H9 (cell line): ENCODE data around the gene NBEA. TPM values are rescaled to one million over a fixed set of nuclear protein-coding genes. Genes with fewer than 3 reads are reported as not detected.

Experiments used
- DNase-seq: peaks from one replicate; pipeline ENCODE4 v3.0.0-alpha.2; 2017
- H2AFZ ChIP-seq: one replicate; pipeline ENCODE4 v1.6.1; 2013; ENCODE audit warnings: mild to moderate bottlenecking, low read length, control low read depth, moderate library complexity
- H2AK5ac ChIP-seq: 2 replicates; pipeline ENCODE4 v1.6.1; 2013; ENCODE audit warnings: low read length, control low read depth, mixed read lengths; ENCODE audit not compliant: insufficient read length
- H2BK120ac ChIP-seq: one replicate; pipeline ENCODE4 v1.6.1; 2013; ENCODE audit warnings: low read depth, mild to moderate bottlenecking, low read length, control low read depth, inconsistent platforms; ENCODE audit not compliant: poor library complexity, severe bottlenecking
- H2BK12ac ChIP-seq: 2 replicates; pipeline ENCODE4 v1.6.1; 2013; ENCODE audit warnings: low read length, control low read depth, mixed read lengths, low read depth; ENCODE audit not compliant: insufficient read length
- H2BK15ac ChIP-seq: 2 replicates; pipeline ENCODE4 v1.6.1; 2013; ENCODE audit warnings: low read depth, low read length, control low read depth
- H2BK20ac ChIP-seq: one replicate; pipeline ENCODE4 v1.6.1; 2013; ENCODE audit warnings: low read depth, mild to moderate bottlenecking, low read length, control low read depth, inconsistent platforms; ENCODE audit not compliant: poor library complexity, severe bottlenecking
- H2BK5ac ChIP-seq: 2 replicates; pipeline ENCODE4 v1.6.1; 2013; ENCODE audit warnings: low read length, control low read depth, mixed read lengths; ENCODE audit not compliant: insufficient read length
- H3K14ac ChIP-seq: 2 replicates; pipeline ENCODE4 v1.6.1; 2013; ENCODE audit warnings: low read length, control low read depth; ENCODE audit not compliant: insufficient read depth
- H3K18ac ChIP-seq: 2 replicates; pipeline ENCODE4 v1.6.1; 2013; ENCODE audit warnings: low read depth, mild to moderate bottlenecking, mixed read lengths, low read length, control low read depth; ENCODE audit not compliant: insufficient read length
- H3K23ac ChIP-seq: 2 replicates; pipeline ENCODE4 v1.6.1; 2013; ENCODE audit warnings: low read length, control low read depth, mixed read lengths, low read depth; ENCODE audit not compliant: insufficient read length
- H3K23me2 ChIP-seq: 2 replicates; pipeline ENCODE4 v1.6.1; 2013; ENCODE audit warnings: low read depth, mild to moderate bottlenecking, mixed read lengths, low read length, control low read depth; ENCODE audit not compliant: insufficient read length, poor library complexity, severe bottlenecking
- H3K27ac ChIP-seq: 2 replicates; pipeline ENCODE4 v1.5.1; 2013; ENCODE audit warnings: low read length, control low read depth, mixed read lengths, low read depth; ENCODE audit not compliant: insufficient read length
- H3K27me3 ChIP-seq: 2 replicates; pipeline ENCODE4 v1.6.1; 2013; ENCODE audit warnings: low read length, control low read depth, inconsistent platforms; ENCODE audit not compliant: insufficient read depth
- H3K4ac ChIP-seq: 2 replicates; pipeline ENCODE4 v1.6.1; 2013; ENCODE audit warnings: low read depth, mild to moderate bottlenecking, control low read depth, inconsistent platforms, low read length, moderate library complexity
- H3K4me1 ChIP-seq: 2 replicates; pipeline ENCODE4 v1.6.1; 2013; ENCODE audit warnings: low read length, control low read depth, inconsistent platforms; ENCODE audit not compliant: insufficient read depth
- H3K4me2 ChIP-seq: 2 replicates; pipeline ENCODE4 v1.6.1; 2013; ENCODE audit warnings: low read length, control low read depth, mixed read lengths; ENCODE audit not compliant: insufficient read length, insufficient read depth
- H3K56ac ChIP-seq: 2 replicates; pipeline ENCODE4 v1.6.1; 2013; ENCODE audit warnings: low read depth, mild to moderate bottlenecking, mixed read lengths, low read length, control low read depth; ENCODE audit not compliant: insufficient read length
- H3K79me1 ChIP-seq: 2 replicates; pipeline ENCODE4 v1.6.1; 2013; ENCODE audit warnings: low read depth, mild to moderate bottlenecking, moderate library complexity, low read length, control low read depth, inconsistent platforms; ENCODE audit not compliant: insufficient read depth, poor library complexity, severe bottlenecking
- H3K79me2 ChIP-seq: 2 replicates; pipeline ENCODE4 v1.6.1; 2013; ENCODE audit warnings: low read length, control low read depth, inconsistent platforms; ENCODE audit not compliant: insufficient read depth
- H3K9ac ChIP-seq: 2 replicates; pipeline ENCODE4 v1.6.1; 2013; ENCODE audit warnings: low read length, control low read depth, mixed read lengths; ENCODE audit not compliant: insufficient read length; ENCODE audit errors: extremely low read depth
- H3K9me3 ChIP-seq: one replicate; pipeline ENCODE4 v1.6.1; 2013; ENCODE audit warnings: low read depth, low read length, inconsistent platforms; ENCODE audit not compliant: control insufficient read depth
- H3T11ph ChIP-seq: one replicate; pipeline ENCODE4 v1.6.1; 2013; ENCODE audit warnings: mild to moderate bottlenecking, low read length, control low read depth, inconsistent platforms
- H4K20me1 ChIP-seq: one replicate; pipeline ENCODE4 v1.6.1; 2013; ENCODE audit not compliant: control insufficient read depth, insufficient read length, insufficient read depth
- H4K5ac ChIP-seq: 2 replicates; pipeline ENCODE4 v1.6.1; 2013; ENCODE audit warnings: low read depth, mild to moderate bottlenecking, mixed read lengths, low read length, control low read depth; ENCODE audit not compliant: insufficient read length
- H4K8ac ChIP-seq: replicated peaks from 2 replicates; pipeline ENCODE4 v1.6.1; 2013; ENCODE audit warnings: low read length, control low read depth, mixed read lengths, low read depth; ENCODE audit not compliant: insufficient read length
- H4K91ac ChIP-seq: 2 replicates; pipeline ENCODE4 v1.6.1; 2013; ENCODE audit warnings: low read depth, mild to moderate bottlenecking, moderate library complexity, mixed read lengths, low read length, control low read depth; ENCODE audit not compliant: insufficient read length
- H3K27ac Mint-ChIP-seq, 3 experiments: 2 replicates in 2 of 3; 3 replicates in 1 of 3; pipeline ENCODE4 v1.8.0; 2020 to 2021; ENCODE audit warnings: mixed read lengths in 3 of 3, mild to moderate bottlenecking in 1 of 3, moderate library complexity in 1 of 3
- H3K27me3 Mint-ChIP-seq: 2 replicates; pipeline ENCODE4 v1.8.0; 2021; ENCODE audit warnings: low read depth, mild to moderate bottlenecking, moderate library complexity, mixed read lengths
- H3K36me3 Mint-ChIP-seq, 3 experiments: 2 replicates in 2 of 3; 3 replicates in 1 of 3; pipeline ENCODE4 v1.8.0; 2020 to 2021; ENCODE audit warnings: low read depth in 3 of 3, mixed read lengths in 3 of 3; ENCODE audit not compliant: insufficient read depth in 1 of 3
- H3K4me1 Mint-ChIP-seq, 2 experiments: 2 replicates each; pipeline ENCODE4 v1.8.0; 2020; ENCODE audit warnings: mixed read lengths in 2 of 2
- H3K4me3 Mint-ChIP-seq, 2 experiments: 2 replicates in 1 of 2; 3 replicates in 1 of 2; pipeline ENCODE4 v1.8.0; 2020 to 2021; ENCODE audit warnings: mild to moderate bottlenecking in 2 of 2, mixed read lengths in 2 of 2, moderate library complexity in 1 of 2
- H3K9me3 Mint-ChIP-seq, 2 experiments: 2 replicates in 1 of 2; 3 replicates in 1 of 2; pipeline ENCODE4 v1.8.0; 2020; ENCODE audit warnings: mild to moderate bottlenecking in 2 of 2, mixed read lengths in 2 of 2, moderate library complexity in 1 of 2
- CTCF ChIP-seq: fragments of 200-600 bp; sonication (generic); conservative IDR thresholded peaks from 3 replicates; pipeline ENCODE4 v1.8.0; 2021; ENCODE audit warnings: antibody characterized with exemption, mild to moderate bottlenecking
- WGBS: extraction: QIAGEN DNeasy Blood & Tissue Kit; methylation state at CpG from one replicate; pipeline ENCODE4 v1.1.7; 2013; ENCODE audit warnings: missing lambda C conversion rate, low lambda C conversion rate, mixed read lengths; ENCODE audit not compliant: insufficient read length; ENCODE audit errors: extremely low coverage; 5-methylcytosine and 5-hydroxymethylcytosine counted together
- total RNA-seq: library from RNA; stranded (reverse); gene quantifications from 2 replicates; pipeline ENCODE4 v1.2.1, GENCODE V29; 2021

The NBEA gene
- total RNA-seq, 1 experiment from 2014 or later, result 17.3 TPM

GRCh38 chr13:35557475-35557874, 615.4 kb downstream of the NBEA start:
- no peak overlapping the region for H3K9ac ChIP-seq
- no peak overlapping the region for H2BK20ac ChIP-seq
- no peaks in the 10 kb centered on the region for H4K20me1 ChIP-seq
- H3T11ph ChIP-seq, result no peak overlapping the region
- no peak overlapping the region for H4K91ac ChIP-seq
- H3K79me1 ChIP-seq, result no peaks in the 10 kb centered on the region
- H2BK15ac ChIP-seq, result no peak overlapping the region
- no peak overlapping the region for H2BK120ac ChIP-seq
- H2AK5ac ChIP-seq, result no peak overlapping the region
- no peaks in the 10 kb centered on the region for H3K23me2 ChIP-seq
- no peaks in the 10 kb centered on the region for H3K9me3 ChIP-seq
- no peak overlapping the region for H2BK5ac ChIP-seq
- H3K4me1 ChIP-seq, result no peaks in the 10 kb centered on the region
- H3K23ac ChIP-seq, result no peak overlapping the region
- no peak overlapping the region for H3K4me2 ChIP-seq
- no peak overlapping the region for H3K14ac ChIP-seq
- no peaks in the 10 kb centered on the region for H3K27me3 ChIP-seq
- no peak overlapping the region for H3K4ac ChIP-seq
- DNase-seq, result no peak
- H4K8ac ChIP-seq, result no peak overlapping the region
- Mint-ChIP-seq H3K36me3 (no peaks in the 10 kb centered on the region), H3K4me1 (no peaks in the 10 kb centered on the region), H3K27me3 (no peaks in the 10 kb centered on the region), H3K9me3 (no peaks in the 10 kb centered on the region), H3K4me3 (no peak overlapping the region), H3K27ac (no peak overlapping the region)
- H3K27ac ChIP-seq, result no peak overlapping the region
- no peak overlapping the region for H4K5ac ChIP-seq
- H3K18ac ChIP-seq, result no peak overlapping the region
- no CpG with 5 or more reads among the region's 3 CpGs for WGBS
- no peak overlapping the region for H2AFZ ChIP-seq
- H3K79me2 ChIP-seq, result no peaks in the 10 kb centered on the region
- H2BK12ac ChIP-seq, result no peak overlapping the region
- H3K56ac ChIP-seq, result no peak overlapping the region
- TF ChIP-seq CTCF, result no peak
